Gastroesophageal sphincter (tissue), 3 donors: ENCODE data around the gene ZNF792.

Experiments
- CTCF ChIP-seq, 4 experiments: fragments of 200-600 bp in 2 of 4; fragments of 450-650 bp in 2 of 4; sonication (generic) in 1 of 4; IDR thresholded peaks; one replicate each; pipeline ENCODE4 v1.5.1; 2017 to 2019; ENCODE audit warnings: antibody characterized with exemption in 4 of 4, mild to moderate bottlenecking in 2 of 4, moderate library complexity in 2 of 4
- EP300 ChIP-seq: sonication (generic); formaldehyde crosslinking; IDR thresholded peaks from one replicate; pipeline ENCODE4 v1.6.1; 2017; ENCODE audit warnings: antibody characterized with exemption, mild to moderate bottlenecking
- POLR2A ChIP-seq, 2 donors: fragments of 450-650 bp; IDR thresholded peaks; one replicate each; pipeline ENCODE4 v1.6.1; 2017; ENCODE audit warnings: antibody characterized with exemption in 2 of 2, mild to moderate bottlenecking in 2 of 2, moderate library complexity in 1 of 2
- POLR2AphosphoS5 ChIP-seq: sonication (generic); formaldehyde crosslinking; IDR thresholded peaks from one replicate; pipeline ENCODE4 v1.6.1; 2017; ENCODE audit warnings: antibody characterized with exemption

GRCh38 chr19:34990578-34991192, 26.7 kb upstream of the ZNF792 start:
- TF ChIP-seq POLR2A (IDR thresholded peaks at IDR 0.05) (no peak), CTCF (IDR thresholded peaks at IDR 0.05) (no peak), EP300 (no peak), POLR2AphosphoS5 (no peak)
